ENCODE data around the gene ANKRD2.

Gene ANKRD2

DNA sequence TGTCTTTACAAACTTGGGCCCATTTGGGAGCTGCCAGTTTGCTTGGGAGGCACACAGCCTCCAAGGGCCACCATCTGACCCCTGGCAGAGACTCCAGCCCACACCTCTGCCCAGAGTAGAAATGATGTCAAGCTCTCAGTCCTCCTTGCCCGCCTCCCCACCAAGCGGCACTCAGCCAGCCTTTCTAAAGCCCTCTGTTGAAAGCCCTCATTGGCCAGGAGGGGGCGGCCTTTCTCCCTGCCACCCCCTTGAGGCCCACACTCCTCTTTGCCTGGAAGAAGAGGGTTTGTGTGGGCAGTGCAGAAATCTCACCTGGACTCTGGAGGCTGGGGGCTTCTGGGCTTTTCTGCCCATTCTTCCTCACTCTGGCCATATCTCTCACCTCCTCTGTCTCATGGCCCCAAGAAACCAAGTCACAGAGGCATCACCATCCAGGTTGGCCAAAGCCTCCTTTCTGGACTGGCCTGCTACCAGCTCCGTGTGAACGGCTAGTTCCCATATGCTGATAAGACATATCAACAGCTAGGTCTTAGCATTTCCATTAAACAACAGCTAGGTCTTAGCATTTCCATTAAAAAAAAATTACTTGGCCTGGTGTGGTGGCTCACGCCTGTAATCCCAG, 37.7 kb upstream of the ANKRD2 start:
- no peaks in the 10 kb centered on the region for H3K36me3 ChIP-seq (ENCODE audit: control insufficient read depth in 5 of 5, insufficient read depth in 5 of 5, low read length in 5 of 5)
- no peak overlapping the region for H3K9ac ChIP-seq (ENCODE audit: low read length in 5 of 5)
- H3K9me3 ChIP-seq (ENCODE audit: control insufficient read depth in 5 of 5, low read length in 5 of 5): no peaks in the 10 kb centered on the region
- no peak overlapping the region for H3K4me3 ChIP-seq (ENCODE audit: low read depth in 1 of 5, low read length in 5 of 5)
- peaks cover 0 to 19% (median 15%) of the 10 kb centered on the region in 5 donors for H3K4me1 ChIP-seq (ENCODE audit: control insufficient read depth in 5 of 5, insufficient read depth in 5 of 5, low read length in 5 of 5)
- no peaks in the 10 kb centered on the region for H3K27me3 ChIP-seq (ENCODE audit: control insufficient read depth in 5 of 5, insufficient read depth in 4 of 5, low read length in 5 of 5)
- H3K27ac ChIP-seq (ENCODE audit: low read depth, low read length): no peak overlapping the region

DNA sequence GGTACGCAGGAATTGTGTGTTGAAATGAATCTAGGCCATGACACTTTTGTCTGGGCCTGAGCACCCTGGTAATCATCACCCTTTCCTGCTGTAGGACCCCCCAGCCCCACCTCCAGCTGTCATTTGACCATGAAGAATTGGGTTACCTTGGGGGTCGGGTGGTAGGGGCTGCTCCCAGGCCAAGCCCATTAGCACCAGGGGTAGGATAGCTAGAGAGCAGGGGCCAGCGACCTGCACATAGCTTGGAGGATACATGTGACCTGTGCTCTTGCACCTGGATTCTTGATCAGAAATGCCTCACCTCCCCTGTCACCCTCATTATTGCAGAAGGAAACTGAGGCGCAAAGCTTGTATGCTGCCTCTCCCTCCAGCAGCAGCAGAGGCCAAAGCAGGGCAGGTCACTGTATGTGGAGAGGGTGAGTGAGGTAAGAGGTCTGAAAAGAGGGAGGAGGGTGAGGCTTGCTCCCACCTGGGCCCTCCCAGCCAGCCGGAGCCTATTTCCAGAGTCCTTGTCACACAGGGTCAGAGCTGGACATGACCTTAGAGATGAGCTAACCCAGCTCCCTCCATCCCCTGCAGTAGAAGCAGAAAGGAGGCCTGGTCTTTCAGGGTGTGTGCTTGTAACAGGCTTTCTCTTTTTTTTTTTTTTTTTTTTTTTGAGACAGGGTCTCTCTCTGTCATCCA, 35.3 kb upstream of the ANKRD2 start:
- Histone ChIP-seq H3K4me3 (ENCODE audit: low read depth in 1 of 5, low read length in 5 of 5) (no peak overlapping the region), H3K9ac (ENCODE audit: low read length in 5 of 5) (no peak overlapping the region), H3K4me1 (ENCODE audit: control insufficient read depth in 5 of 5, insufficient read depth in 5 of 5, low read length in 5 of 5) (peaks cover 7 to 40% (median 39%) of the 10 kb centered on the region in 5 donors), H3K27me3 (ENCODE audit: control insufficient read depth in 5 of 5, insufficient read depth in 4 of 5, low read length in 5 of 5) (peaks cover 0 to under 1% (median 0%) of the 10 kb centered on the region in 5 donors), H3K27ac (ENCODE audit: low read depth, low read length) (no peak overlapping the region), H3K9me3 (ENCODE audit: control insufficient read depth in 5 of 5, low read length in 5 of 5) (no peaks in the 10 kb centered on the region), H3K36me3 (ENCODE audit: control insufficient read depth in 5 of 5, insufficient read depth in 5 of 5, low read length in 5 of 5) (no peaks in the 10 kb centered on the region)

DNA sequence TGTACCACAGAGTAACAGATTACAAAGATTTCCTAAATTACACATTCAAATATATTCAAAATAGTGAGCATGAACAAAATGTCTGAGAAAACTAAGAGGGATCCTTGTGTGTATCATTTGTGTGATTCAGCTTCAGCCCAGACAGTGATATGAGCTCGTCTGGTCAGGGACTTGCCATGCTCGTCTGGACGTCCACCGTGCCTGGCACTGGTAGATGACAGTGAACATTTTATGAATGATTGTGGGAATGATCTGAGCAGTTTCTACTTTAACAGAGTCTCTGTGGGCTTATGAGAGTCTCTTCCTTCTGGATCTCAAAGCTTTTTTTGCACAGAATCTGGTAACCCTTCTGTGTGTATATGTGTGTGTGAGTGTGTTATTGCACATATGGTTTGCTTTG, 34.2 kb upstream of the ANKRD2 start:
- H3K36me3 ChIP-seq (ENCODE audit: control insufficient read depth in 5 of 5, insufficient read depth in 5 of 5, low read length in 5 of 5): no peaks in the 10 kb centered on the region
- peaks cover 0 to 2% (median 0%) of the 10 kb centered on the region in 5 donors for H3K27me3 ChIP-seq (ENCODE audit: control insufficient read depth in 5 of 5, insufficient read depth in 4 of 5, low read length in 5 of 5)
- H3K4me1 ChIP-seq (ENCODE audit: control insufficient read depth in 5 of 5, insufficient read depth in 5 of 5, low read length in 5 of 5): peaks cover 18 to 51% (median 50%) of the 10 kb centered on the region in 5 donors
- peak overlapping the region in 2 of 5 donors; percentile 4 to 35 for H3K9ac ChIP-seq (ENCODE audit: low read length in 5 of 5)
- peak overlapping the region; percentile 98 for H3K27ac ChIP-seq (ENCODE audit: low read depth, low read length)
- no peak overlapping the region for H3K4me3 ChIP-seq (ENCODE audit: low read depth in 1 of 5, low read length in 5 of 5)
- no peaks in the 10 kb centered on the region for H3K9me3 ChIP-seq (ENCODE audit: control insufficient read depth in 5 of 5, low read length in 5 of 5)

DNA sequence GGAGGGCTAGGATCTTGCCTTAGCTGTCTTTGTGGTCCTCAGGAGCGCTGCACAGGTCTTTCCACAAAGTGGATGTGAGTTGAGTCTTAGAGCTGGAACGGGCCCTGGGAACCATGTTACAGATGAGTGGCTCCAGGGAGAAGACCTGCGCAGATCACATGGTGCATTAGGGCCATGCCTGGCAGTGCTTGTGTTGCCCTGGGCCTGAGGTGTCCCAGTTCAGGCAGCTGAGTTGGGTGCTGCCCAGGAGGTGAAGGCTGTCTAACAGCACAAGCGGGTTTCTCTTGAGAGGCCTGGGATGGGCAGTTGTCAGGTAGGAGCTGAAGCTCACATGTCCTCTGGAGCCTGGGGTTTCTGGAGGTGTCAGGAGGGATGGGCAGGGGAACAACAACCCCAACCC, 33.7 kb upstream of the ANKRD2 start:
- Histone ChIP-seq H3K9ac (ENCODE audit: low read length in 5 of 5) (peak overlapping the region in 1 of 5 donors; percentile 35), H3K36me3 (ENCODE audit: control insufficient read depth in 5 of 5, insufficient read depth in 5 of 5, low read length in 5 of 5) (no peaks in the 10 kb centered on the region), H3K4me3 (ENCODE audit: low read depth in 1 of 5, low read length in 5 of 5) (no peak overlapping the region), H3K9me3 (ENCODE audit: control insufficient read depth in 5 of 5, low read length in 5 of 5) (no peaks in the 10 kb centered on the region), H3K4me1 (ENCODE audit: control insufficient read depth in 5 of 5, insufficient read depth in 5 of 5, low read length in 5 of 5) (peaks cover 18 to 55% (median 54%) of the 10 kb centered on the region in 5 donors), H3K27me3 (ENCODE audit: control insufficient read depth in 5 of 5, insufficient read depth in 4 of 5, low read length in 5 of 5) (peaks cover 0 to 2% (median 0%) of the 10 kb centered on the region in 5 donors), H3K27ac (ENCODE audit: low read depth, low read length) (peak overlapping the region; percentile 98)

DNA sequence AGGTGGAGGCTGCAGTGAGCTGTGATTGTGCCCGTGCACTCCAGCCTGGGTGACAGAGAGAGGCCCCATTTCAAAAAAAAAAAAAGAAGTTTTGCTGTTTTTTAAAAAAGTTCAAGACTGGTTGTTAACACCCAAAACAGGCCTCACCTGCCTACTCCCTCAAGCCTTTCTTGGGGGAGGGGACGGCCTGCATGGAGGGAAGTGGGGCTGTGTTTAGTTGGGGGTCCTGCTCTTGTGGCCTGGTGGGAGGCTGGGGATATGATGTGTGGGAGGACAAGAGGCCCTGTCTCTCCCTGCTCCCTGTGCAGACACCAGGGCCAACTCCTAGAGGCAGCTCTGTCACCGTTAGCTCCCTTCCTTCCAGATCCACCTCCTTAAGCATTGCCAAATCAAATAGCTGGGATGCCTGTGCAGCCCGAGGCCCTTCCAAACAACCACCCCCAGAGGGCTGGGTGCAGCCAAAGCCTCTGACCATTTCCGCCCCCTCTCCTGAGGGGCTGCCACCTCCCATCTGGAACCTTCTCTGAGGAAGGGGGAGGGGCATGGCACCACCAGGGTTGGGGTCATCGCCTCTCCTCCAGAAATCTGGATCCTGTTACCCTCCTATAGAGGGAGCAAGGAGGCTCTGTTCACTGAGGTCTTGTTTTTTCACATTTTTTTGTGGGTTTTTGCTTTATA, 32.9 kb upstream of the ANKRD2 start:
- peaks cover 18 to 57% (median 55%) of the 10 kb centered on the region in 5 donors for H3K4me1 ChIP-seq (ENCODE audit: control insufficient read depth in 5 of 5, insufficient read depth in 5 of 5, low read length in 5 of 5)

DNA sequence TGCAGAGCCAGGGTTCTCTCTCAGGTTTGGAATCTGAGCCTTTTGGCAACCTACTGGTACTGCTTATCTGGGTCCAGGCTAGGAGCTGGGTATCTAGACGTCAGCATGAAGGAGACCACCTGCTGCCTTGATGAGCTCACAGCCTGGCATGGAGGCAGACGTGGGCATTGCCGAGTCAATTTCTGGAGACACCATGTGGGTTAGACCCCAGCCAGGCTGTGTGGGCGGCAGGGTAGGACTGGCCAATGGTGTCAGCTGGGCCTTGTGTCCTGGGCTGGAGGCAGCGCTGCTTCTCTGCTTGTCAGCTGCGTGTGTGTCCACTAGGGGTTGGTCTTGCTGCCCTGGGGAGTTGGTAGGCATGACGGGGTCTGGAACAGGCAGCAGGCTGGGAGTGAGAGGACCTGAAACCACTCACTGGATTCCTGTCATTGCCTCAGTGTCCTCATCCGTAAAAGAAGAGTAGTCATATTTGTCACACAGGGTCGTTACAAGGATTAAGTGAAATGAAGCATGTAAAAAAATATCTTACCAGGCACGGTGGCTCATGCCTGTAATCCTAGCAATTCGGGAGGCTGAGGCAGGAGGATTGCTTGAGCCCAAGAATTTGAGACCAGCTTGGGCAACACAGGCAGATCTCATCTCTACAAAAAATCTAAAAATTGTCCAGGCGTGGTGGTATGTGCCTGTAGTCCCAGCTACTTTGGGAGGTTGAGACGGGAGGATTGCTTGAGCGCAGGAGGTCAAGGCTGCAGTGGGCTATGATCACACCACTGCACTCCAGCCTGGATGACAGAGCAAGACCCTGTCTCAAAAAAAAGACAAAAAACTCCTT, 31.7 kb upstream of the ANKRD2 start:
- peaks cover 0 to 2% (median 0%) of the 10 kb centered on the region in 5 donors for H3K27me3 ChIP-seq (ENCODE audit: control insufficient read depth in 5 of 5, insufficient read depth in 4 of 5, low read length in 5 of 5)
- no peaks in the 10 kb centered on the region for H3K9me3 ChIP-seq (ENCODE audit: control insufficient read depth in 5 of 5, low read length in 5 of 5)
- peak overlapping the region; percentile 98 for H3K27ac ChIP-seq (ENCODE audit: low read depth, low read length)
- H3K9ac ChIP-seq (ENCODE audit: low read length in 5 of 5): peak overlapping the region in 4 of 5 donors; percentile 0 to 16 (median 10)
- peaks cover 18 to 61% (median 55%) of the 10 kb centered on the region in 5 donors for H3K4me1 ChIP-seq (ENCODE audit: control insufficient read depth in 5 of 5, insufficient read depth in 5 of 5, low read length in 5 of 5)
- no peak overlapping the region for H3K4me3 ChIP-seq (ENCODE audit: low read depth in 1 of 5, low read length in 5 of 5)
- no peaks in the 10 kb centered on the region for H3K36me3 ChIP-seq (ENCODE audit: control insufficient read depth in 5 of 5, insufficient read depth in 5 of 5, low read length in 5 of 5)

More for the DNA sequence above, 32.9 kb upstream of the ANKRD2 start:
- Histone ChIP-seq H3K9ac (ENCODE audit: low read length in 5 of 5) (peak overlapping the region in 1 of 5 donors; percentile 0), H3K27me3 (ENCODE audit: control insufficient read depth in 5 of 5, insufficient read depth in 4 of 5, low read length in 5 of 5) (peaks cover 0 to 2% (median 0%) of the 10 kb centered on the region in 5 donors), H3K36me3 (ENCODE audit: control insufficient read depth in 5 of 5, insufficient read depth in 5 of 5, low read length in 5 of 5) (no peaks in the 10 kb centered on the region), H3K4me3 (ENCODE audit: low read depth in 1 of 5, low read length in 5 of 5) (no peak overlapping the region), H3K27ac (ENCODE audit: low read depth, low read length) (peak overlapping the region; percentile 98), H3K9me3 (ENCODE audit: control insufficient read depth in 5 of 5, low read length in 5 of 5) (no peaks in the 10 kb centered on the region)

DNA sequence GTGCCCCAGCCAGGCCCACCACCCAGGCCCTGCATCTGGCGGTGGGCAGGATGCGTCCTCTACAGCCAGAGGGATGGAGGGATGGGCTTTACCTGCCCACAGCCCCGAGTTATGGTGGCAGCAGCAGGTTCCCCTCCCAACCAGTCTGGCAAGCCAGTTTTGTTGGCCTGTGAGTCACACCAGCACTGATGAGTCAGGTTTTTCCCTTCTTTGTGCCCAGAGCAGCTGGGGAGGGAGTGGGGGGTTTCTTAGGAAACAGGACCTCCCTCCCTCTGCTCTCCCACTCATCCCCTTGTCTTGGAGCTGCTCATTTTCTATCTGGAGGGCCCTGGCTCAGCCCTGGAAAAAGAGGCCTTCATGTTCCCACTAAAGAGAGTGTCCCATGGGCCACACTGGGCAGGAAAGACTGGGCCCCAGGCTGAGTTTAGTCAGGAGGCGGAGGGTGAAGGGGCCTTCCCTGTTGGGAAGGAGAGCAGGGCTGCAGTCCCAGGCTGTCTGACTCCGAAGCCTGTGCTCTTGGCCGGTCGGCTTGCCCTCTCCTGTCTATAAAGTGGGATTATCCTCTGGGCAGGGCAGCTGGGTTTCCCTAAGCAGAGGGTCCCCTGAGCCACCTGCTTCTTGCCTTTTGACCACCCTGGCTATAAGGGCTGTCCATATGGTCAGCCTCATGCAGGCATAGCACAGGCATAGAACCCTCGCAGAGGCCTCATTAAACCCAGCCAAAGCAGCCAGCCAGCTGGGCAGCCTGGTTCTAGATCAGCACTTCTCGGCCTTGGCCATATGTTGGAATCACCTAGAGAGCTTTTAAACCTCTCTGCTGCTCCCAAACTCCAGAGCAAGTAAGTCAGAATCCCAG, 30.2 kb upstream of the ANKRD2 start:
- Histone ChIP-seq H3K36me3 (ENCODE audit: control insufficient read depth in 5 of 5, insufficient read depth in 5 of 5, low read length in 5 of 5) (no peaks in the 10 kb centered on the region), H3K9ac (ENCODE audit: low read length in 5 of 5) (peak overlapping the region in 4 of 5 donors; percentile 17 to 61 (median 42)), H3K9me3 (ENCODE audit: control insufficient read depth in 5 of 5, low read length in 5 of 5) (no peaks in the 10 kb centered on the region), H3K27ac (ENCODE audit: low read depth, low read length) (peak overlapping the region; percentile 98), H3K4me3 (ENCODE audit: low read depth in 1 of 5, low read length in 5 of 5) (peak overlapping the region in 2 of 5 donors; percentile 14 to 33), H3K27me3 (ENCODE audit: control insufficient read depth in 5 of 5, insufficient read depth in 4 of 5, low read length in 5 of 5) (peaks cover 0 to 2% (median 0%) of the 10 kb centered on the region in 5 donors), H3K4me1 (ENCODE audit: control insufficient read depth in 5 of 5, insufficient read depth in 5 of 5, low read length in 5 of 5) (peaks cover 20 to 76% (median 55%) of the 10 kb centered on the region in 5 donors)

DNA sequence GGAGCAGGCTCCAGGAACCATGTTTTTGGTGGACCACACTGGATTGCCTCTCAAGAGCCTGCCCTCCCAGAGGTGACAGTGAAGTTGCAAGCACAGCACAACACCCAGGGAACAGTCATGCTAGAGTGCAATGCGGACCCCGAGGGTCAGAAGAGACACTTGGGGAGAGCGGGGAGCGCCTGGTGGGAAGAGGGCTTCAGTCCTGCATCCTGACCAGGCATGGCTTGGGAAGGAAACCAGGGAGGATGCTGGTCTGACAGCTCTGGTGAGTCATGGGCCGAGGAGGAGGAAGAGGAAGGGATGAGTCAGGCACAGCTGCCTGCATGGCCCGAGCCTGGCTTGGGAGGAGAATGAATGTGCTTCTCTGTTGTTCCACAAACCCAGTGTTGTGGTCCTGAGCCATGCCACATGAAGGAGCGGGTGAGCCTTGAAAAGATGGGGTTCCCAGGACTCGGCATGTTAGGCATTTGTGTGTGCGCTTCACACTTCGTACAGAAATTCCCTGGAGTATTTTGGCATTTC, 29.5 kb upstream of the ANKRD2 start:
- peak overlapping the region in 4 of 5 donors; percentile 17 to 61 (median 42) for H3K9ac ChIP-seq (ENCODE audit: low read length in 5 of 5)
- no peaks in the 10 kb centered on the region for H3K9me3 ChIP-seq (ENCODE audit: control insufficient read depth in 5 of 5, low read length in 5 of 5)
- H3K36me3 ChIP-seq (ENCODE audit: control insufficient read depth in 5 of 5, insufficient read depth in 5 of 5, low read length in 5 of 5): no peaks in the 10 kb centered on the region
- peaks cover 20 to 82% (median 55%) of the 10 kb centered on the region in 5 donors for H3K4me1 ChIP-seq (ENCODE audit: control insufficient read depth in 5 of 5, insufficient read depth in 5 of 5, low read length in 5 of 5)
- H3K4me3 ChIP-seq (ENCODE audit: low read depth in 1 of 5, low read length in 5 of 5): peak overlapping the region in 2 of 5 donors; percentile 14 to 33
- peak overlapping the region; percentile 98 for H3K27ac ChIP-seq (ENCODE audit: low read depth, low read length)
- H3K27me3 ChIP-seq (ENCODE audit: control insufficient read depth in 5 of 5, insufficient read depth in 4 of 5, low read length in 5 of 5): peaks cover 0 to 2% (median 0%) of the 10 kb centered on the region in 5 donors
